Loucy (cell line): ENCODE results near the gene SLC25A41.

Experiments used
- H2AFZ ChIP-seq: fragments of 200-600 bp; sonication (generic); 2 replicates; pipeline ENCODE4 v1.6.0; 2016; ENCODE audit warnings: antibody characterized with exemption, mild to moderate bottlenecking, low read length, moderate library complexity
- H3F3A ChIP-seq: fragments of 200-600 bp; 2 replicates; pipeline ENCODE4 v1.6.0; 2016; ENCODE audit warnings: antibody characterized with exemption, low read depth, mild to moderate bottlenecking
- H3K27me3 ChIP-seq: fragments of 200-600 bp; sonication (generic); 2 replicates; pipeline ENCODE4 v1.6.1; 2014; ENCODE audit warnings: low read length, mild to moderate bottlenecking; ENCODE audit not compliant: insufficient read depth, poor library complexity, severe bottlenecking
- H3K36me3 ChIP-seq: fragments of 200-600 bp; sonication (generic); 2 replicates; pipeline ENCODE4 v1.6.1; 2016; ENCODE audit warnings: low read length; ENCODE audit not compliant: insufficient read depth
- H3K4me1 ChIP-seq: fragments of 200-600 bp; sonication (generic); 2 replicates; pipeline ENCODE4 v1.5.1; 2014; ENCODE audit warnings: low read length, mild to moderate bottlenecking; ENCODE audit not compliant: insufficient read depth, poor library complexity, severe bottlenecking
- H3K4me2 ChIP-seq: fragments of 200-600 bp; sonication (generic); 2 replicates; pipeline ENCODE4 v1.6.0; 2014; ENCODE audit warnings: antibody characterized with exemption, low read length, low read depth, mild to moderate bottlenecking; ENCODE audit not compliant: poor library complexity, severe bottlenecking
- H3K4me3 ChIP-seq: fragments of 200-600 bp; sonication (generic); 2 replicates; pipeline ENCODE4 v1.5.1; 2014; ENCODE audit warnings: low read length, mild to moderate bottlenecking, mixed read lengths; ENCODE audit not compliant: poor library complexity, severe bottlenecking
- H3K79me2 ChIP-seq: fragments of 200-600 bp; sonication (generic); 2 replicates; pipeline ENCODE4 v1.6.1; 2014; ENCODE audit warnings: low read length; ENCODE audit not compliant: insufficient read depth
- H3K9ac ChIP-seq: fragments of 200-600 bp; sonication (generic); 2 replicates; pipeline ENCODE4 v1.6.0; 2014; ENCODE audit warnings: mild to moderate bottlenecking, low read depth, low read length, moderate library complexity; ENCODE audit not compliant: poor library complexity, severe bottlenecking
- H3K9me2 ChIP-seq: fragments of 200-600 bp; sonication (generic); replicated peaks from 2 replicates; pipeline ENCODE4 v1.6.1; 2016; ENCODE audit warnings: low read depth, low read length, mixed read lengths
- H3K9me3 ChIP-seq: fragments of 200-600 bp; sonication (generic); 2 replicates; pipeline ENCODE4 v1.6.1; 2014; ENCODE audit warnings: mild to moderate bottlenecking, antibody characterized with exemption, low read length, low read depth; ENCODE audit not compliant: insufficient read depth
- H4K20me1 ChIP-seq: fragments of 200-600 bp; sonication (generic); 2 replicates; pipeline ENCODE4 v1.6.0; 2014; ENCODE audit warnings: antibody characterized with exemption, low read length, mild to moderate bottlenecking; ENCODE audit not compliant: insufficient read depth, poor library complexity, severe bottlenecking
- EZH2phosphoT487 ChIP-seq: fragments of 200-600 bp; IDR thresholded peaks from 2 replicates; pipeline ENCODE4 v1.6.1; 2018; ENCODE audit warnings: antibody characterized with exemption, mild to moderate bottlenecking, moderate library complexity, borderline replicate concordance
- TF ChIP-seq, protein P1 (sequence below): fragments of 200-600 bp; sonication (generic); conservative IDR thresholded peaks from 2 replicates; pipeline ENCODE4 v1.5.1; 2014; ENCODE audit warnings: mild to moderate bottlenecking, antibody characterized with exemption, low read length

SLC25A41 gene

DNA sequence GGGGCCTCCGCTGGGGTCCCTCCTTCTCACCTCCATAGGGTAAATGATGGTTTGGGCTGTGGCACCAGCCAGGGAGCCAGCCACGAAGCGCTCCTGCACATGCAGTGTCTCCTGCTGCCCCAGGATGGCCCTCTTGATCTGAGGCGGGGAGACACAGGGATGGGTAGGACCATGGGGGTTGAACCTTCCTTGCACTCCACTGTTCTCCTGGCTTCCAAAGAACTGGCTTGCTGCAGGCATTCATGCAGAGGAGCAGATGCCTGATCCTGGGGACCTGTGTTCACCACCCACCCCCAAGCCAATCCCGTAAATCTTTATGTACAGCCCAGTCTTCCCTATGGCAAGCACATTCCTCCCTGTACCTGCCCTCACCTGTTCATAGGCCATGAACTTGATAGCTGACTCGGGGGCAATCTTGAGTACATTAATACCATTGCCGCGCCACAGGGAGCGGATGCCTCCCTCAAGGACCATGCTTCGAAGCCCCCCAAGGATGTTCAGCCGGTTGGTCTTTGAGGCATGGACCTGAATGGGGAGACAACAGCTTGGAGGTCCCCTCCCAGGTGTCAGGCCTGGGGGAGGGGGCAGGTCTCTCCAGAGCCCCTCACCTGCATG is 20.5 kb upstream of the SLC25A41 start:
- Histone ChIP-seq H3F3A (no peaks in the 10 kb centered on the region), H2AFZ (no peak overlapping the region), H3K79me2 (peaks cover 3% of the 10 kb centered on the region; the same call in 1 of the 2 replicates), H3K4me3 (no peak overlapping the region), H3K9me2 (no peaks in the 10 kb centered on the region), H3K36me3 (peaks cover 3% of the 10 kb centered on the region; the same call in 1 of the 2 replicates), H3K27me3 (no peaks in the 10 kb centered on the region), H3K4me1 (peaks cover 11% of the 10 kb centered on the region), H3K9ac (no peak overlapping the region), H3K4me2 (no peak overlapping the region), H3K9me3 (no peaks in the 10 kb centered on the region), H4K20me1 (no peaks in the 10 kb centered on the region)
- TF ChIP-seq, protein P1, sequence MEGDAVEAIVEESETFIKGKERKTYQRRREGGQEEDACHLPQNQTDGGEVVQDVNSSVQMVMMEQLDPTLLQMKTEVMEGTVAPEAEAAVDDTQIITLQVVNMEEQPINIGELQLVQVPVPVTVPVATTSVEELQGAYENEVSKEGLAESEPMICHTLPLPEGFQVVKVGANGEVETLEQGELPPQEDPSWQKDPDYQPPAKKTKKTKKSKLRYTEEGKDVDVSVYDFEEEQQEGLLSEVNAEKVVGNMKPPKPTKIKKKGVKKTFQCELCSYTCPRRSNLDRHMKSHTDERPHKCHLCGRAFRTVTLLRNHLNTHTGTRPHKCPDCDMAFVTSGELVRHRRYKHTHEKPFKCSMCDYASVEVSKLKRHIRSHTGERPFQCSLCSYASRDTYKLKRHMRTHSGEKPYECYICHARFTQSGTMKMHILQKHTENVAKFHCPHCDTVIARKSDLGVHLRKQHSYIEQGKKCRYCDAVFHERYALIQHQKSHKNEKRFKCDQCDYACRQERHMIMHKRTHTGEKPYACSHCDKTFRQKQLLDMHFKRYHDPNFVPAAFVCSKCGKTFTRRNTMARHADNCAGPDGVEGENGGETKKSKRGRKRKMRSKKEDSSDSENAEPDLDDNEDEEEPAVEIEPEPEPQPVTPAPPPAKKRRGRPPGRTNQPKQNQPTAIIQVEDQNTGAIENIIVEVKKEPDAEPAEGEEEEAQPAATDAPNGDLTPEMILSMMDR, result no peak
- TF ChIP-seq EZH2phosphoT487, result no peak

DNA sequence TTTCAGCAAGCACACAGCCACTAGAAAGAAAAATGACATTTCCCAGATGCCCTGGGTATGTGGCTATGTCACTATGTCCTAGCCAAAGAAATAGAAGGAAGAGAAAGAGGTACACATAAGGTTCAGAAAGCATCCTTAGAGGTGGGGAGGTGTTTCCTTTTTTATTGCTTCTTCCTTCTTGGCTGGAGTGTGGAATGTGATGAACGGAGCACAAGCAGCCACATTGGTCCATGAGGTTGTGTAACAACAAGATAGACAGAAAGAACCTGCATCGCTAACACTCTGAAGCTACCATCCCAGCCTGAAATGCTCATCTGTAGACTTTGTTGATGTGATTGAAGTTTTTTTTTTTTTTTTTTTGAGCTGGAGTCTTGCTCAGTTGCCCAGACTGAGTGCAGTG is 19.3 kb upstream of the SLC25A41 start:
- Histone ChIP-seq H3K9ac (no peak overlapping the region), H3K4me3 (no peak overlapping the region), H3K4me1 (no peaks in the 10 kb centered on the region), H3K36me3 (peaks cover 3% of the 10 kb centered on the region; the same call in 1 of the 2 replicates), H3F3A (no peaks in the 10 kb centered on the region), H3K9me2 (no peaks in the 10 kb centered on the region), H3K9me3 (no peaks in the 10 kb centered on the region), H3K27me3 (no peaks in the 10 kb centered on the region), H3K79me2 (no peaks in the 10 kb centered on the region), H3K4me2 (no peak overlapping the region), H2AFZ (no peak overlapping the region), H4K20me1 (no peaks in the 10 kb centered on the region)
- TF ChIP-seq, protein P1, result no peak
- no peak for TF ChIP-seq EZH2phosphoT487

DNA sequence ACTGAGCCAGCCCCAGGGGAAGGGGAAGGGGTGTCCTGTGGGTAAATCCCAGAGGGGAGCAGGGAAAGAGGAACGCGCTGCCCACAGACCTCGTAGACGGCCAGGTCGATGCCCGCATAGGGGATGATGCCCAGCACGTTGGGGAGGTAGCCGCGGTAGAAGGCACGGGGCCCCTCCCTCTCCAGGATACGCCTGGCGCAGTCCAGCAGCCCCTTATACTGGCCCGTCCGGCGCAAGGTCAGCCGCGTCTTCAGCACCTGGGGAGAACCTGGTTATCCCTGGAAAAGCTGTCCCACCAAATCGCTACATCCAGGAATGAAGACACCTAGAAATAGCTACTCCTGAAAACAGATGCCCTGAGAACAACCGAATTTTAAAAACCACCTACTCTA is 18.7 kb upstream of the SLC25A41 start:
- Histone ChIP-seq H3K4me2 (no peak overlapping the region), H3K27me3 (no peaks in the 10 kb centered on the region), H3K4me3 (no peak overlapping the region), H2AFZ (no peak overlapping the region), H3K9me3 (no peaks in the 10 kb centered on the region), H3F3A (no peaks in the 10 kb centered on the region), H3K9ac (no peak overlapping the region), H3K4me1 (no peaks in the 10 kb centered on the region), H4K20me1 (no peaks in the 10 kb centered on the region), H3K79me2 (no peaks in the 10 kb centered on the region), H3K9me2 (no peaks in the 10 kb centered on the region), H3K36me3 (peaks cover 3% of the 10 kb centered on the region; the same call in 1 of the 2 replicates)
- TF ChIP-seq, protein P1, result no peak
- no peak for TF ChIP-seq EZH2phosphoT487
